ENCODE data around the gene IGFBP7.

DNA sequence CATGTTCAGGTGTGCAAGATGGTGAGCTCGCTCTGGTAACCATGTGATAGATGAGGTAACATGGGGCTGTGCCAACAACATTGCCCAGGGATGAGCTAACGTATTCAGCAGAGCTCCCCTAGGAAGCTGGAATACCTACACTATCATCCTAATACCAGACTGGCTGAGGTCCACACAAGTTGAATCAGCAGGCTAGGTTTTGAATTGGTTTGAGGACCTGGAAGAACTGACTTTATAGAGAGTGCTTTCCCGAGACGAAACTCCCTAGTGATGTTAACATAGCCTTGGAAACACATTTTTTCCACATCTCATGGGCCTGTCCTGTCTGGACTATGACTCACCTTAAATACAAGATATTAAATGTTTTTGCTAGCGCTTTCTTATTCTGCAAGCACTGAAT, 56.7 kb downstream of the IGFBP7 start:
- TF ChIP-seq POLR2AphosphoS5 (IDR thresholded peaks at IDR 0.05; ENCODE audit: borderline replicate concordance, low read depth, low read length) (no peak), EZH2 (IDR thresholded peaks at IDR 0.05) (no peak)
